NCI-H82 treated with DMSO at 0.1 percent for 48 hours (cell line): Measurements from ENCODE around the gene CAMK2A.

Experiments used
- DNase-seq: peaks from one replicate; lab custom pipeline; 2025; ENCODE audit not compliant: unreplicated experiment; lab: John Stamatoyannopoulos, UW

The CAMK2A gene

DNA sequence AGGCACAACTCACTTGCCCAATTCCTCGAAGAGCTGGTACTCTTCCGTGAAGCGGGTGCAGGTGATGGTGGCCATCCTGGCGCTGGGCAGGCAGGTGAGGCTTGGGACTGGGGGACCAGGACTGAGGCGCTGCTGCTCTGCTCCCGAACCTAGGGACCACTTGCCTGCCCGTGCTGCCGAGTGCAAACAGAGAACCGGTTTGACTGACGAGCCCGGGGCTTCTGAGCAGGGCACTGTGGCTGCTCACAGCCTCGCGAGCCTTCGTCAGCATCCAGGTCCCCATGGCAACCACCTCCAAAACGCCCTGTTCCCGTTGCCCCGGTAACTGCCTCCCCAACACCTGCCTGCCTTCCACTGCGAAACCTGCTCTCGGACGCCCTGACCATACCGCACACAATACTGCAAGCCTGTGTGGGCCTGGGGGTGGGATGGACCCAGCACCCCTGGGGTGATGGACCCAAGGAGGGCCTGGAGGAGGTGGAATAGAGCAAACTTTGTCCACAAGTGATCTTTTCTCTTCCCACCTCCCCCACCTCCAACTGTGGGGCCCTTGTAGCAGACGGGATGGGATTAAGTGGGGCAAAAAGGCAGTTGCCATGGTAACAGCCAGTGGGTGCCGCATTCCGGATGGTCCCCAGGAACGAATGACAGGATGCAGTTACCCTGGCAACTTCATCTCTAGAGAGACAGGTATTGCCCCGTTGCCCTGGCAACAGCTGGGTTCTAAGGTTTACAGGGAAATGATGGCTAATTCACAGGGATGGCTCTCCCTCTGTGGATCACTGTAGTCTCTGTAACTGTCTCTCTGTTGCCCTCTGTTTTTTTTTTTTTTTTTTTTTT, at the start of gene CAMK2A:
Gene CAMK2A, minus strand, starts transcription at position 223 of the 840 bp plus-strand sequence. Its CDS starts 148 bp downstream, at position 75.
- DNase-seq: no peak

DNA sequence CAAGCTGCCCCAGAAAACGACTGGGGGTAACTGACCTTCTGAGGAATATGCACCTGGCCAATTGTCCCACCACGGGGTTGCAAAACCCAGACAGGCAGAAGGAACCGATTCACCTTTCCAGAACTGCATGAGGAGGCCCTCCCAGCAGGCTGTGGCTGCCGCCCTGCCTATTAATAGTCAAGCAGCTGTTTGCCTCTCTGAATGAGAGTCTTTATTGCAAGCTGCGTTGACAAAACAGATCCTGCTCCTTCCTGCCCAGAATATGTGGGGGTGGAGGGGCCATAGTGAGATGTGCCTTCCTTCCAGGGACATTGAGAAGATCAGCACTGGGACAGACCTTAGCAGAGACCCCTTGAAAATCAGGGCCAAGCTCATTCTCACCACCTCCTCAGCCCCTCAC, 49.6 kb upstream of the CAMK2A start:
- DNase-seq: no peak

DNA sequence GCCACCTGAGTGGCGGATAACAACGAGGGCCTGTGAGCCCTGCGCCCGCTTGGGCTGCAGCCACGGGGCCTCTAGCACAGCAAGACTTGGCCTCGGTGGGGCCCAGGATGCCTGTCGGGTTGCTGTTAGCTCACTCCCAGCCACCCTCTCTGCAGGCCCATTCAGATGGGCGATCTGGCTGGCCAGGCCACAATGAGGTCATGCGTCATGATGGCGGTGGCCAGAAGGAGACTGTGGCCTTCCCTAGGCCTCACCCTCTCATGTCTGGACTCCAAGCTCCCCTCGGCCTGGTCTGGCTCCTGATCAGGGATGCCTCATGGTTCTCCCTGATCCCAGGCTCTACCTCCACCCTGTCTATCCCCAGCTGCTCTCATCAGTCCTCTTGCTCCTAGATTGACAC, 49.0 kb upstream of the CAMK2A start:
- DNase-seq: no peak

DNA sequence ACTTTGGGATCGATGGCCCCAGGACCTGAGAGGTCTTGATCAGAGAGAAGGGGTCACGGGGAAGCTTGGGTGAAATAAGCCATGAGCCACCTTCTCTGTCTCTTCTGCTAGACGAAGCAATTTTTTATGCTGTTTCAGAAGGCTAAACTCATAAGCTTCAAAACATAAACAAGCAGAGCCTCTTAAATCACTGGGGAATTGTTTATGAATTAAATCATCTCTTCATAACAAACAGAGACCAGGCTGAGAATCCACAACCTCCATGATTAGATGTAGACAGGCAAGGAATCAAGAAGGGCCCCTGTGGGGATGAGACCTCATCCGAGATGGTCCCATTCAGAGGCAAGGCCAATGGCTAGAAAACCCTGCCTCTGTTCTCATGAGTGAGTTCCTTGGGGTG, 46.2 kb upstream of the CAMK2A start:
- DNase-seq: no peak

DNA sequence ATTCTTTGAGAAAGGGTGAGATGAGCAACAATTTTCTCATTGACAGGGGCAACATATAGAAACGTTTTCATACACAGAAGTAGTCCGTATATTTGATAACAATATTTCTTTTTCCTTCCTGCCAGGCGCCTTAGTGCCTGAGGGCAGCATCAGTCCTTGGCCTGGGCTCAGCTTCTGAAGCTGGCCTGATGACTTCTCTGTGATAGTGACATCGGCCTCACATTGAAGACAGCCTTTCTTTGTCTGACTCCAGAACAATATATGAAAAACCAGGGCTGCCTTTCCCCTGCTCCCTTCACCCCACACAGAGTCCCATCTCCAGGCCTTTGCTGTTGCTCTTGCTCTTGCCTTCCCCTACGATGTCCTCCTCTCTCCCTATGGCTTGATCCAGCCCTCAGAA, 43.8 kb upstream of the CAMK2A start:
- no peak for DNase-seq

DNA sequence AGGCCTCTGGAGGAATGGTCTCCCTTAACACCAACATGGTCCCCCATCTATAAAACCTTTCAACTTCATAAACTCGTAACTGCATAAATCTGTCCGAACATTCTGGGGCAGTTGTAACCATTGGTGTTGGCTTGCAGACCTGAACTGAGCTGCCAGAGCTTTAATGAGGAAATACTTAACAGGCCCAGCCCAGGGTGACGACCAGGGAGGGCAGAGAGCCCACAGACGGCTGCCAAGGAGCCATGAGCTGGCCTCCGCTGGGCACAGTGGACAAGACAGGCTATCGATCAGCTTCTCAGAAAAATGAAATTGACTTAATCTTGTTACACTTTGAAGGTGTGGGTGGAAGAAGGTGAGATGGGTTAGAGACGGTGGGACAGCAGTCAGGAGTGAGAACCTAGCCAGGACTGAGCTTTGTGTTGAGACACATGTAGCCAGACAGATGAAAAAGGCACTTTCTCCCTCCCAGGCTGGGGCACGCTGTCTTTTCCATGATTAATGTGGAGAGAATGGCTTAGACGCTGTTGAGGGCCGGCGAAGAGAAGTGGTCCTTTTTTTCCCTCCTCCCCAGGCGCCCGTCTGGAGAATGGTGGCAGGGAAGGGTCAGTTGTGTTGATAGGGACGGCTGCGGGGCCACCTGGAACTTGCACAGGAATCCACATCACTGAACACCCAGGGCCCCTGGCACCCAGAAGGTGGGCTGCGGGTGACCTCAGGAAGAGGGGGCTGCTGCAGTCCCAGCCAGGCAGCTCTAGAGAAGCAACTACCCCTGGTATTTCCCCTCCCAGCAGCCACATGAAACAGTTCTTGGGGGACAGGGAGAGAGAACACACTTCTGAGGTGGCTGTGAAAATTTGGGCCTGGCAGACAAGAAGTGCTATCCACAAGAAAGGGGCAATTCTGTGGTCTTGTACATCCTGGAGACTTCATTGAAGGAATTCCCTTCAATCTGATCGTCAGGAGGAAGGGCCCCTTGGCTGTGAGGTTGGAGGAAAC, 40.6 kb upstream of the CAMK2A start:
- DNase-seq: no peak

DNA sequence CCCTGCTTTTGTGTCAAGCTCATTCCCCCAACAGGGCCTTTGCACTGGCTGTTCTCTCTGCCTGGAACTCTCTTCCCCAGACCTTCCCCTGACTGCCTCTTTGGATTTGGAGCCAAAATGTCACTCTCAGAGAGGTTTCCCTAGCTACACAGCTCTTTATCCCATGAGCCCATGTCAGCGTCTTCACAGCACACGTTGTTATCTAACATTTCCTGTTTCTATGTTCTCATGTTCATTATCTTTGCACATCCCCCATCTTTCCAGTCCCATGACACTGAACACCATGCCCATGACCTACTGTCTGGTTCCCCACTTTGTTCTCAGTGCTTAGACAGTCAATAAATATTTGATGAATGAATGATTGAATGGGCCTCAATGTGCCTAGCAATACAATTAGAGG, 39.5 kb upstream of the CAMK2A start:
- no peak for DNase-seq

DNA sequence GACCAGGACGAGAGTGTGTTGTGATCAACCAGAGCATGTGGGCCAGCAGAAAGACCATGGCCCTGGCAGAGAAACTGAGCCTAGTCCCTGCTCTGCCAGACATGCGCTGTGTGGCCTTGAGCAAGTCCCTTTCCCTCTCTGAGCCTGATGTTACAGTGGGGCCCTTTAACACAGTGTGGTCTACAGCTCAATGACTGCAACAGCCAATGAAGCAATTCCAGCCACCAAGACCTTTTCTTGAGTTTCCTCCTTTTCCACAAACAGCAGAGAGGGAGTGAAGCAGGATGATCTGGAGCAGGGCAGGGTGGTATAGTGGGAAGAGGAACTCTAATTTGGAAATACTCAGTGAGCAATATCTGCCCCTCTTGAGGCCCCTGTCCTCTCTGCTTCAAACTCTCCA, 38.9 kb upstream of the CAMK2A start:
- no peak for DNase-seq

DNA sequence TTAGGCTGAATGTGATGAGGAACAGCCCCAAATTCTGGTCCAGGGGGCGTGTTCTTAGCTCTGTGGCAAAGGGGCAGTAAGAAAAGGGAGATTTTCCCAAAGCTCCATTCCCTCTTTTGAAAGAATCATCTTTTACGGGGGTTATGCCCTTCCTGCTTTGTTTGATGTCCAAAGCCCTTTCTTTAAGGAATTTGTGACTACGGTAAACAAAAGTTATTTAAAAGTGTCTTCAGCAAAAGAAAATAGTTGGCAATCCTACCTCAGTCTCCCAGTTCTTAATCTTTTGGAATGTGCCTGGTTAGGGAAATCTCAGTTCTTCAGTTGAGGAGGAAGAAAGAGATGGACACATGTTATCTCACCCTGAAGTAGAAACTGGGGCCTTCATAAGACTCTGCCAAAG, 37.6 kb upstream of the CAMK2A start:
- no peak for DNase-seq

DNA sequence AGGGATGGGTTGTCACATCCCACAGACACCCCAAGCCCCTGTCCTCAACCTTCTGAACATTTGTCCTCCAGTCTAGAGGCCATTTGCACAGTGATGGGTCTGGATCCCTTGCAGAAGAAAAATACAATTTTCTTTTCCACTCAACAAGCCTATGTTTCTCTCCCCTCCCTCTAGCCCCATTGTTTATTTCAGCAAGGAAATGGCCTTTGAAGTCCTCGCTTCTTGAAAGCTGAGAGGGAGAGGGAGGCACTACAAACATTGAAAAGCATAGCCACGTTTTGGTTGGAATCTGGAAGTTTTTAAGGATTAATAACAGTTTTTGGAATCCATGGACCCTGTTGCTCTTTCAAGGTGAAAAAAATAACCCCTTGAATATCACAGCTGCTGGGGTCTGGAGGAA, 37.1 kb upstream of the CAMK2A start:
- no peak for DNase-seq

DNA sequence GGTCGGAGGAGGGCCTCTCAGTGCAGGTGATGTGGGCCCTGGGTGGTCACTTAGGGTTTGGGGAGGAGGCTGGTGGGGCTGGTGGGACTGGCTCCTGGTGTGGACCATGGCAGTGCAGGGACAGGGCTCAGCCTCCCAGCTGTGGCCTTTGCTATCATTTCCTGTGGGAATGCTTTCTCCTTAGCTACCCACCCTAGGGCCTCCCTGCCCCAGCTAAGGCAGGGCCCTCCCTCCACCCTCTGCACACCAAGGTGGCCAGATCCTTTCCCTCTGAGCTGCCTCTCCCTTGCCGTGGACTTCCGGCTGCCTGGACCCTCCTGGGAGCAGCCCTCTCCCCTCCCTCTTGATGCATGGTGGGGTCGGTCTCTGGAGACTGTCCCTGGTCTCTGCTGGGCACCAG, 35.9 kb upstream of the CAMK2A start:
- no peak for DNase-seq

DNA sequence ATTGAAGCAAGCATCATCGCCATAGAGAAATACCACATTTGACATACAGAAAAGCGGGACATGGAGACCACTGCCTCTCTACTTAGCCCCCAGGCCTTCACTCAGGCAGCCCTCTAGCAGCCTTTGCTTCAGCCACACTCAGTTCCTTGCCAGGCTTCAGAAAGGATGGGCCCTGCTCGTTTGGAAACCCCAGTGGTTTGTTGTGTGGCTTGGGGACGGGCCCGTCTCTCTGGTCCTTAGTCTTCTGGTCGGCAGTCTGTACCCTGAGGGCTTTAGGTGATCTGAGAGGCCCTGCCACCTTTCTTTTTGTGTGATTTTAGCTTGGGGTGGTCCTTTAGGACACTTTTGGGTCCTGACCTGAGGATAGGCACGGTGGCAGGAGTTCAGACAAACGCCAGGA, 34.2 kb upstream of the CAMK2A start:
- DNase-seq: no peak

DNA sequence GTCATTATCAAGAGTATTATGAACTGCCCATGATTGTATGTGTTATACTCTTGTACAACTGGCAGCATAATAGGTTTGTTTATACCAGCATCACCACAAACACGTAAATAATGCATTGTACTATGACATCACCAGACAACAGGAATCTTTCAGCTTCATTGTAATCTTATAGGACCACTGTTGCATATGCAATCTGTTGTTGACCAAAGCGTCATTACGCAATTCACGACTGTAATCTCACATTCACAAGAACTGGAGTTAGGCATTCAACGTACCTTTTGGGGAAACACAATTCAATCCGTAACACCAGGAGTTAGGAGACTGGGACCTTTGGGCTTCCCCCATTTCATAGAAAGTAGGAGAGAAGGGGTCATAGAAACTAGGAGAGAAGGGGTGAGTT, 33.5 kb upstream of the CAMK2A start:
- DNase-seq: no peak

DNA sequence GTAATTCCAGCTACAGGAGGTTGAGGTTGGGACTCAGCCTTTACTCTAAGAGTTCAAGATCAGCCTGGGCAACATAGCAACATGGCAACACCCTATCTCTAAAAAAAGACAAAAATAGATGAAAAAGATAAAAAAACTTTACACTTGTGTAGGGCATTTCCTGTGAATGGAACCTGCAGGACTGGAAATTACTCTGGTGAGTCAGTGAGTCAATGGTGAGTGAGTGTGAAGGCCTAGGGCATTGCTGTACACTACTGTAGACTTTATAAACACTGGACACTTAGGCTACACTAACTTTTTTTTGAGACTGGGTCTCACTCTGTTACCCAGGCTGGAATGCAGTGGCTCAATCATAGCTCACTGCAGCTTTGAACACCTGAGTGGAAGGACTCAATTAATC, 32.6 kb upstream of the CAMK2A start:
- no peak for DNase-seq

DNA sequence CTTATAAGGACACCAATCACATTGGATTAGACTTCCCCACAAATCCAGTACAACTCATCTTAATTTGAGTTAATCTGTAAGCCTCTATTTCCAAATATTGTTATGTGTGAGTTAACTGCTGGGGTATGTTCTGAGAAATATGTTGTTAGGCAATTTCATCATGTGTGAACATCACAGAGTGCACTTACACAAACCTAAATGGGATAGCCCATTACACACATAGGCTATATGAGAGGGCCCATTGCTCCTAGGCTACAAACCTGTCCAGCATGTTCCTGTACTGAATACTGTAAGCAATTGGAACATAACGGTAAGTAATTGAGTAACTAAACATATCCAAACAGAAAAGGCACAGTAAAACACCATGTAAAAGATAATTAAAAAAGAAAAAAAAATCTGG, 32.2 kb upstream of the CAMK2A start:
- DNase-seq: no peak

DNA sequence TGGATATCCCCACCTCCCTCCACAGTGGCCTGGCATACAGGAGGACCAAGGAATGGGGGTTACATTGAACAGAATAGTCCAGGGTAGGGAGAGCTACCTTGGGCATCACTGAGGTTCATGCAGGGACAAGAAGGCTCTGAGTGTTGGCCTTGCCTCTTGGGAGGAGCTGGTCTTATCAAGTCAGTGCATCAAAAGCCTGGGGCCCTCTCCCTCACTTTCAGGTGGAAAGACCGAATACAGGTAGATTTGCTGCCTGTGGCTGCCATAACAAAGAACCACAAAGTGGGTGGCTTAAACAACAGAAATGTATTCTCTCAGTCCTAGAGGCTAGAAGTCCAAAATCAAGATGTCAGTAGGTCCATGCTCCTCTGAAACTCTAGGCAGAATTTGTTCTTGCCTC, 31.6 kb upstream of the CAMK2A start:
- DNase-seq: no peak

DNA sequence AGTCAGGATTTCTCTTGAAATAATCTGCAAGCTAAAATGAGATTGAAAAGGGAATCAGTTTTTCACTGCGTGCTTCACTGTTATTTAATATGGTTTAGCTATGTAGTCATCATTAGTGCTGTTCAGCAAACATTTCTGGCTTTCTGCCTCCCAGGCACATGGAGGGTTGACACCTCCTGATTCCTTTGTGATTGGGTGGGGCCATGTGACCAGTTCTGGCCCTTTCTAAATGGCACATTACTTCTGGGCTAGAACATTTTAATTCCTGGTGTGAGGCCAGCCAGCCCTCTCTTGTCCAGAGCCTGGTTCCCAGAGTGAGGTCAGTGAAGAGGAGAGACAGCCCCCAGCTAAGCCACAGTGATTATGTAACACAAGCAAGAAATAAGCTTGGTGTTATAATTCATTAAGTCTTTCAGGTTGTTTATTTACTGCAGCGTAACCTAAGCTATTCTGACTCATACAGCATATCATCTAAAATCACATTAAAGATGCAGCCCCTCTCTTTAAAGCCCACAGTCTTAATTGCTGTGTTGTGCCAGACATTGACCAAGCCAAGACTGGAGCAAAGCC, 30.6 kb upstream of the CAMK2A start:
- peak; percentile 24 for DNase-seq

DNA sequence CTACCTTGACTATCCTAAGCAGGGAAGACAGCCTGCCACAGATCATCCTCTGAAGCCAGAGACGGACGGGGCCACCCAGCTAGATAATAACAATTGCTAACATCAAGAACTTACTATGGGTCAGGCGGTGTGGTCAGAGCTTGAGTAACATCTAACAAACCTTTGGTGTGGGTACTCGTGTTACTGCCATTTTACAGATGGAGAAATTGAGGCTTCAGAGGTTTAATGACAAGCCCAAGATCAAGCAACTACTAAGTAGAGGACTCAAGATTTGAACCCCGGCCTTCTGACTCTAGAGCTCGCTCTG, 29.9 kb upstream of the CAMK2A start:
- no peak for DNase-seq

DNA sequence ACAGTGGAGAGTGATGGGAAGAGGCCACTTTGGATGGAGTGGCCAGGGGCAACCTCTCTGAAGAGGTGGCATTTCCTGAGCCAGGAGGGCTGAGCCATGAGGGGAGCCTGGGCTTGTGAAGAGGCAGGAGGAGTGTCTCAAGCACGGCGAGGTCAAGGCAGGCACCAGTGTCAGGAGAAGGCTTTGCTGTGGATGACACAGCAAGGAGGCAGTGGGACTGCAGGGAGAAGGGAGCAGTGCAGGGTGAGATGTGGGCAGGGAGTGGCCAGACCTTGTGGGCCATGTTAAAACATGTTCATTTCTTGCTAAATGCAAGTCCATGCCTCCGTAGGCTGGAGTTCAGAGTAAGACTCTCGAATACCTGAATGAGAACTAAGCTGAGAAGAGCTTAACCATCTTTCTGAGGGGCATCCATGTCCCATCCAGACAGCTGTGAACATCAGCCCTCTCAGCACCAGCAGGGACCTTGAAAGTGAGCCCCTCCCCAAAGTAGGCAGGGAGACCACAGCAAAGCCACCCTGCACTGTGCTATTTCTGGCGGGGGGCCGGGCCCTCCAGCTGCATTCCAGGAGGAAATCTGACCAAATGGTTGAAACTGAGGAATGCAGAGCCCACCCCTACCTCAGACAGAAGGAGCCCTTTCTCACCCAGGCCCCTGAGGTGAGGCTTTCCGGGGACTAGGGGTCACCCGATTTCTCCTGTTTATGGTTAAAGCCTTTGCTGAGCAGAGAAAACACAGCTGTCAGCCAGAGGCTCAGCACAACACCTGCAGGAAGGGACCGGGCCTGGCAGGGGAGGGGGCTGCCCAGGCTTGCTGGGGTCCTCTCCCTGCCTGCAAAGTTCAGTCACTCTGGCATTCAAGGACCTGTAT, 29.3 kb upstream of the CAMK2A start:
- no peak for DNase-seq

DNA sequence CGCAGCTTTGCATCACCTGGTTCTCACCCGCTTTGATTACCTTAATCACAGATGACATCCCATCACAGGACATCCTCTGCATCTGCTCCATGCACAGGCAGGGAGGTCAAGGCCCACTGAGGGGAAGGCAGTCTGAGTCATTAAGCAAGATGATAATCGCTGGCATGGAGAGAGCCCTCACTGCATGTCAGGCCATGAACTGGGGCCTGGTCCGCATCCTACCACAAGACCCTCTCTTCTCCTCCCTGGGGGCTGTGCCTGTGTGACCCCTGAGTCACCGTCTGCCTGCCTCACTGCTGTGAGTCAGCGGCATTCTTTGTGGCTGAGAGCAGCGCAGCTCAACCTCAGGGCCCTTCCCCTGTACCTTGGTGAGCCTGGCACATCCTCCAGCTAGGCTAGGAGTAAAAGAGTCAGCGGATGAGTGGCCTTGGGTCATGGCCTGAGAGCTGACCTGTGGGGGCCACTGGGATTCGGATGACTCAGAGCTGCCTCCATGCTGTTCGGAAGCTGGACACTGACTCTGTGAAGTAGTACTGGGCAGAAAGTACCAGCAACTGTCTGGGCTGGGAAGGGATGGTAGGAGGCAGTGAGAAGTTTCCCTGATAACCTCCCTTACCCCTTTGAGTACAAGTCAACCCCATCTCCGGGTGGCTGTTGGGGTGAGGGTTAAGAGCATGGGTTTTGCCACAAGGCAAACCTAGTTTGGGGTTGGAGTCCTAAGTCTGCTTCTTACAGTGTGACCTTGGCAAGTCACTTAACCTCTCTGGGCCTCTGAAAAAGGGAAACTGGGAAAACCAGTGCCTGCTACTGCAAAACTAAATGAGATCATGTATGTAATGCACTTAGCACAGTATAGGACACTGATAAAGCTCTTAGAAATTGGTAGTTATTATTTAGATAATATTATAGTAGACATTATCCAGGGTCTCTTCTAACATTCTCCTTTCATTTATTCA, 27.8 kb upstream of the CAMK2A start:
- no peak for DNase-seq
